GM19397 (cell line): ENCODE measurements around the gene CCDC70.
"Not testable (repeated sequence)": the region's sequence is repeated elsewhere in the genome, so short reads cannot be mapped to it uniquely, and the experiment has no call there.

Experiments
- ATAC-seq: cut with Tn5 transposase; IDR thresholded peaks from one replicate; pipeline ENCODE4 v1.9.1; 2021; ENCODE audit warnings: mild to moderate bottlenecking, moderate library complexity; ENCODE audit not compliant: unreplicated experiment

CCDC70 gene

GRCh38 chr13:51861723-51862300 is at the start of gene CCDC70:
CCDC70 (plus strand) TSS chr13:51861969; CDS start chr13:51865412, 3,443 bp downstream.
- no peak for ATAC-seq

- no peak for ATAC-seq
These were observed 47.7 kb upstream of the CCDC70 start for GRCh38 chr13:51814071-51814470.

GRCh38 chr13:51814825-51815650 is 46.7 kb upstream of the CCDC70 start:
- peak; percentile 59 for ATAC-seq

GRCh38 chr13:51815848-51816247 is 45.9 kb upstream of the CCDC70 start:
- no peak for ATAC-seq

GRCh38 chr13:51816604-51817249 is 45.0 kb upstream of the CCDC70 start:
- no peak for ATAC-seq

GRCh38 chr13:51817717-51818116 is 44.1 kb upstream of the CCDC70 start:
- ATAC-seq: no peak

- no peak for ATAC-seq
These were observed 43.5 kb upstream of the CCDC70 start for GRCh38 chr13:51818276-51818675.

GRCh38 chr13:51818781-51819511 is 42.8 kb upstream of the CCDC70 start:
- no peak for ATAC-seq

GRCh38 chr13:51819544-51819943 is 42.2 kb upstream of the CCDC70 start:
- ATAC-seq: no peak

- ATAC-seq: no peak
These were observed 41.7 kb upstream of the CCDC70 start for GRCh38 chr13:51820016-51820597.

- ATAC-seq: no peak
These were observed 40.2 kb upstream of the CCDC70 start for GRCh38 chr13:51821606-51822005.

- no peak for ATAC-seq
These were observed 39.5 kb upstream of the CCDC70 start for GRCh38 chr13:51822106-51822815.

GRCh38 chr13:51823359-51823758 is 38.4 kb upstream of the CCDC70 start:
- no peak for ATAC-seq

- ATAC-seq: no peak
These were observed 37.9 kb upstream of the CCDC70 start for GRCh38 chr13:51823863-51824262.

- ATAC-seq: not testable (repeated sequence)
These were observed 37.1 kb upstream of the CCDC70 start for GRCh38 chr13:51824712-51825111.

- ATAC-seq: no peak
These were observed 36.6 kb upstream of the CCDC70 start for GRCh38 chr13:51825165-51825592.

GRCh38 chr13:51825681-51826254 is 36.0 kb upstream of the CCDC70 start:
- ATAC-seq: no peak

GRCh38 chr13:51826606-51827005 is 35.2 kb upstream of the CCDC70 start:
- no peak for ATAC-seq

- no peak for ATAC-seq
These were observed 34.5 kb upstream of the CCDC70 start for GRCh38 chr13:51827254-51827653.
